HCT116 (cell line): Measurements from ENCODE around the gene RRH. TPM values are rescaled to one million over a fixed set of nuclear protein-coding genes. Genes with fewer than 3 reads are reported as not detected.

Source experiments
- ATAC-seq: fragments of 200-7000 bp; cut with Tn5 transposase; 2 replicates; pipeline ENCODE4 v1.9.1; 2020; ENCODE audit warnings: mild to moderate bottlenecking, moderate library complexity
- BruUV-seq: library from RNA; stranded (reverse); fragments of 400-500 nt; replicated peaks from 2 replicates; lab custom pipeline; 2021; lab: Mats Ljungman, UMichigan
- CTCF ChIA-PET: fragments of 300-600 bp; sonication (Branson Sonifier 250); formaldehyde crosslinking; loops from one replicate; lab custom pipeline; 2021; ENCODE audit warnings: antibody characterized with exemption; lab: Charles Lee
- POLR2A ChIA-PET: fragments of 300-600, 350-600 bp; sonication (Branson Sonifier 250); formaldehyde crosslinking; loops from one replicate; lab custom pipeline; 2021; ENCODE audit warnings: antibody characterized with exemption; lab: Charles Lee
- RAD21 ChIA-PET, 2 experiments: fragments of 300-600 bp; sonication (Branson Sonifier 250); formaldehyde crosslinking; loops; one replicate each; lab custom pipeline; 2023; ENCODE audit warnings: low total read pairs in 2 of 2; ENCODE audit not compliant: uncharacterized antibody in 2 of 2, unreplicated experiment in 2 of 2, low non-redundant PET in 1 of 2; lab: Charles Lee
- DNase-seq: peaks from one replicate; pipeline ENCODE4 v3.0.0-alpha.2; 2010; ENCODE audit warnings: low read depth, low spot score
- H2AFZ ChIP-seq: fragments of 200-600 bp; shearing (Covaris generic), sonication (generic); 2 replicates; pipeline ENCODE4 v1.6.1; 2017; ENCODE audit warnings: low read depth, mixed run types, mixed read lengths, antibody characterized with exemption, low read length; ENCODE audit not compliant: poor library complexity, severe bottlenecking
- H3K27ac ChIP-seq: 2 replicates; pipeline ENCODE4 v1.5.1; 2012; ENCODE audit warnings: low read depth, low read length
- H3K27me3 ChIP-seq: fragments of 200-600 bp; sonication (generic); 2 replicates; pipeline ENCODE4 v1.6.1; 2016; ENCODE audit warnings: mixed run types, low read length, mixed read lengths; ENCODE audit not compliant: insufficient read depth
- H3K36me3 ChIP-seq, 2 experiments: fragments of 200-500 bp in 1 of 2; fragments of 200-600 bp in 1 of 2; sonication (Bioruptor generic) in 1 of 2; sonication (generic) in 1 of 2; 2 replicates each; pipeline versions ENCODE4 v1.5.1 to v1.6.1; 2014 to 2016; ENCODE audit warnings: low read length in 2 of 2, inconsistent platforms in 1 of 2, mixed read lengths in 1 of 2, mixed run types in 1 of 2; ENCODE audit not compliant: insufficient read depth in 2 of 2, control insufficient read depth in 1 of 2
- H3K4me1 ChIP-seq, 2 experiments: fragments of 200-600 bp in 1 of 2; sonication (generic) in 1 of 2; 2 replicates each; pipeline versions ENCODE4 v1.5.1 to v1.6.1; 2012 to 2017; ENCODE audit warnings: low read length in 2 of 2, inconsistent platforms in 1 of 2, mild to moderate bottlenecking in 1 of 2, mixed read lengths in 1 of 2, mixed run types in 1 of 2, moderate library complexity in 1 of 2; ENCODE audit not compliant: insufficient read depth in 2 of 2, control insufficient read depth in 1 of 2
- H3K4me2 ChIP-seq: fragments of 200-600 bp; sonication (generic); 2 replicates; pipeline ENCODE4 v1.6.1; 2017; ENCODE audit warnings: mixed run types, low read length, mixed read lengths
- H3K4me3 ChIP-seq, 2 experiments: fragments of 200-600 bp in 1 of 2; sonication (generic) in 1 of 2; replicated peaks in 1 of 2; 2 replicates each; pipeline ENCODE4 v1.5.1; 2011 to 2016; ENCODE audit warnings: low read length in 2 of 2, control low read depth in 1 of 2, low read depth in 1 of 2, mild to moderate bottlenecking in 1 of 2, mixed read lengths in 1 of 2, mixed run types in 1 of 2
- H3K79me2 ChIP-seq: fragments of 200-600 bp; sonication (generic); 2 replicates; pipeline ENCODE4 v1.6.1; 2017; ENCODE audit warnings: mild to moderate bottlenecking, mixed run types, low read length, moderate library complexity, mixed read lengths; ENCODE audit not compliant: insufficient read depth
- H3K9ac ChIP-seq: fragments of 200-600 bp; sonication (generic); 2 replicates; pipeline ENCODE4 v1.6.1; 2016; ENCODE audit warnings: low read length, mixed read lengths
- H3K9me2 ChIP-seq: fragments of 200-600 bp; sonication (generic), shearing (Covaris generic); 2 replicates; pipeline ENCODE4 v1.6.1; 2017; ENCODE audit warnings: mixed run types, mild to moderate bottlenecking, moderate library complexity; ENCODE audit not compliant: insufficient read depth
- H3K9me3 ChIP-seq, 2 experiments: fragments of 200-500 bp in 1 of 2; fragments of 200-600 bp in 1 of 2; sonication (Bioruptor generic) in 1 of 2; sonication (generic) in 1 of 2; 2 replicates each; pipeline ENCODE4 v1.6.1; 2014 to 2017; ENCODE audit warnings: low read length in 2 of 2, mixed read lengths in 2 of 2, inconsistent platforms in 1 of 2, low read depth in 1 of 2, mild to moderate bottlenecking in 1 of 2, mixed run types in 1 of 2, moderate library complexity in 1 of 2; ENCODE audit not compliant: control insufficient read depth in 1 of 2, insufficient read depth in 1 of 2
- H4K20me1 ChIP-seq: fragments of 200-600 bp; sonication (generic), shearing (Covaris generic); 2 replicates; pipeline ENCODE4 v1.6.1; 2017; ENCODE audit warnings: mixed run types, mild to moderate bottlenecking, moderate library complexity; ENCODE audit not compliant: insufficient read depth
- CBX3 ChIP-seq: IDR thresholded peaks from 2 replicates; pipeline ENCODE4 v1.6.1; 2012; ENCODE audit warnings: low read depth
- CEBPB ChIP-seq: IDR thresholded peaks from 2 replicates; pipeline ENCODE4 v1.6.1; 2012; ENCODE audit warnings: low read depth
- EGR1 ChIP-seq: IDR thresholded peaks from 2 replicates; pipeline ENCODE4 v1.6.1; 2012; ENCODE audit warnings: low read depth
- ELF1 ChIP-seq: IDR thresholded peaks from 2 replicates; pipeline ENCODE4 v1.6.1; 2012; ENCODE audit warnings: low read depth, borderline replicate concordance
- EZH2 ChIP-seq: fragments of 200-600 bp; sonication (generic); IDR thresholded peaks from 2 replicates; pipeline ENCODE4 v1.6.1; 2017; ENCODE audit warnings: antibody characterized with exemption, mixed run types
- EZH2phosphoT487 ChIP-seq: fragments of 200-600 bp; IDR thresholded peaks from 2 replicates; pipeline ENCODE4 v1.6.1; 2018; ENCODE audit warnings: antibody characterized with exemption, borderline replicate concordance
- FOSL1 ChIP-seq: IDR thresholded peaks from 2 replicates; pipeline ENCODE4 v1.6.1; 2012; ENCODE audit warnings: low read depth
- JUND ChIP-seq: IDR thresholded peaks from 2 replicates; pipeline ENCODE4 v1.6.1; 2012
- POLR2A ChIP-seq: IDR thresholded peaks from 2 replicates; pipeline ENCODE4 v1.7.0; 2011; ENCODE audit warnings: borderline replicate concordance; ENCODE audit not compliant: insufficient read depth, insufficient read length; ENCODE audit errors: extremely low read depth
- POLR2AphosphoS5 ChIP-seq: IDR thresholded peaks from 2 replicates; pipeline ENCODE4 v1.6.1; 2011; ENCODE audit warnings: mild to moderate bottlenecking, low read depth, low read length, moderate library complexity
- RAD21 ChIP-seq: IDR thresholded peaks from 2 replicates; pipeline ENCODE4 v1.6.1; 2012; ENCODE audit warnings: low read depth, mild to moderate bottlenecking
- SIN3A ChIP-seq: IDR thresholded peaks from 2 replicates; pipeline ENCODE4 v1.6.1; 2012; ENCODE audit warnings: low read depth
- SP1 ChIP-seq: IDR thresholded peaks from 2 replicates; pipeline ENCODE4 v1.6.1; 2012; ENCODE audit warnings: low read depth
- TCF7L2 ChIP-seq: IDR thresholded peaks from 2 replicates; pipeline ENCODE4 v1.7.0; 2011; ENCODE audit warnings: borderline replicate concordance, inconsistent platforms; ENCODE audit not compliant: insufficient read depth, insufficient read length; ENCODE audit errors: extremely low read depth
- ZFX ChIP-seq: fragments of 450-650 bp; IDR thresholded peaks from 2 replicates; pipeline ENCODE4 v1.6.1; 2017
- intact Hi-C: fragments of 100-400 bp; cut with micrococcal nuclease; formaldehyde crosslinking; loops from 2 replicates; pipeline ENCODE4 v1.10.0; 2022
- total RNA-seq: library from RNA; stranded (reverse); gene quantifications from one replicate; pipeline ENCODE4 v1.2.1, GENCODE V29; 2021; ENCODE audit not compliant: unreplicated experiment
- TF ChIP-seq, protein P1 (sequence below): IDR thresholded peaks from 2 replicates; pipeline ENCODE4 v1.6.1; 2011; ENCODE audit warnings: mild to moderate bottlenecking, low read length, moderate library complexity; ENCODE audit not compliant: insufficient replicate concordance; ENCODE audit errors: extremely low read depth
- TF ChIP-seq, protein P2 (sequence below), 3 experiments: fragments of 200-600 bp in 1 of 3; sonication (generic) in 1 of 3; IDR thresholded peaks in 2 of 3; conservative IDR thresholded peaks in 1 of 3; 2 replicates each; pipeline ENCODE4 v1.5.1; 2012 to 2017; ENCODE audit warnings: low read depth in 2 of 3, low read length in 2 of 3, antibody characterized with exemption in 1 of 3, borderline replicate concordance in 1 of 3, control low read depth in 1 of 3, mild to moderate bottlenecking in 1 of 3, mixed read lengths in 1 of 3, mixed run types in 1 of 3, moderate library complexity in 1 of 3; ENCODE audit not compliant: insufficient read depth in 1 of 3

RRH gene
- total RNA-seq, 1 experiment from 2014 or later: 0.42 TPM

DNA sequence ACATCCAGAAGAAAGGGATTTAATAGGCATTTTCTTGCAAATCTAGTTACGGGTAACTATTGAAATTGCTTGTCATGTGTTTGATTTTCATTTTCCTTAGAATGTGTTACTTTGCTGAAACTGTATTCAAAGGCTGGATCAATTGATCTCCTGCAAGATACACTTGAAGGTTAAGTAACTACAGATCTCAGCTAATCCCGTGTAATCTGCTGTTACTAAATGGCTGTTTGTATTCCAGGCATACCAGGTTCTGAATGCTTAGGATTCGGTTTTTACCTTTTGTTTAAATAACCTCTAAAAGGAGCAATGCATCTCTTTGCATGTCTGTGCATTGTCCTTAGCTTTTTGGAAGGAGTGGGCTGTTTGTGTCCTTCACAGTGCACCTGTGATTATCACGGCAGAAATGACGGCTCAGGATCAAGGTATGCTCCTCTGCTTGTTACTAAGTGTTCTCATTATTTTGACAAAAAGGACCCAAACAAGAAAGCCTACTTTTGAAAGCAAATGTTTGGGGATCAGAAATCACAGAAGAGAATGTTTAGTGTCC lies 20.2 kb downstream of the RRH start, which contains the start of gene LRIT3:
Gene LRIT3 (plus strand): TSS at position 212 of the 547 bp plus-strand sequence. CDS start 95 bp downstream, at position 307.
- Histone ChIP-seq H3K4me2 (no peak within 1 kb of the TSS), H3K9ac (no peak within 1 kb of the TSS), H3K4me1 (no peaks in the 10 kb centered on the region), H3K36me3 (no peaks in the 10 kb centered on the region), H4K20me1 (no peaks in the 10 kb centered on the region), H3K9me2 (no peaks in the 10 kb centered on the region), H3K79me2 (no peaks in the 10 kb centered on the region), H2AFZ (no peak within 1 kb of the TSS), H3K9me3 (no peaks in the 10 kb centered on the region), H3K27me3 (no peaks in the 10 kb centered on the region), H3K4me3 (no peak within 1 kb of the TSS), H3K27ac (no peak within 1 kb of the TSS)
- TF ChIP-seq ELF1: no peak
- no peak for TF ChIP-seq TCF7L2
- TF ChIP-seq, protein P1, sequence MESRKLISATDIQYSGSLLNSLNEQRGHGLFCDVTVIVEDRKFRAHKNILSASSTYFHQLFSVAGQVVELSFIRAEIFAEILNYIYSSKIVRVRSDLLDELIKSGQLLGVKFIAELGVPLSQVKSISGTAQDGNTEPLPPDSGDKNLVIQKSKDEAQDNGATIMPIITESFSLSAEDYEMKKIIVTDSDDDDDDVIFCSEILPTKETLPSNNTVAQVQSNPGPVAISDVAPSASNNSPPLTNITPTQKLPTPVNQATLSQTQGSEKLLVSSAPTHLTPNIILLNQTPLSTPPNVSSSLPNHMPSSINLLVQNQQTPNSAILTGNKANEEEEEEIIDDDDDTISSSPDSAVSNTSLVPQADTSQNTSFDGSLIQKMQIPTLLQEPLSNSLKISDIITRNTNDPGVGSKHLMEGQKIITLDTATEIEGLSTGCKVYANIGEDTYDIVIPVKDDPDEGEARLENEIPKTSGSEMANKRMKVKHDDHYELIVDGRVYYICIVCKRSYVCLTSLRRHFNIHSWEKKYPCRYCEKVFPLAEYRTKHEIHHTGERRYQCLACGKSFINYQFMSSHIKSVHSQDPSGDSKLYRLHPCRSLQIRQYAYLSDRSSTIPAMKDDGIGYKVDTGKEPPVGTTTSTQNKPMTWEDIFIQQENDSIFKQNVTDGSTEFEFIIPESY: no peak
- no peak for TF ChIP-seq FOSL1
- TF ChIP-seq SP1: no peak
- TF ChIP-seq CBX3: no peak
- TF ChIP-seq, protein P2, sequence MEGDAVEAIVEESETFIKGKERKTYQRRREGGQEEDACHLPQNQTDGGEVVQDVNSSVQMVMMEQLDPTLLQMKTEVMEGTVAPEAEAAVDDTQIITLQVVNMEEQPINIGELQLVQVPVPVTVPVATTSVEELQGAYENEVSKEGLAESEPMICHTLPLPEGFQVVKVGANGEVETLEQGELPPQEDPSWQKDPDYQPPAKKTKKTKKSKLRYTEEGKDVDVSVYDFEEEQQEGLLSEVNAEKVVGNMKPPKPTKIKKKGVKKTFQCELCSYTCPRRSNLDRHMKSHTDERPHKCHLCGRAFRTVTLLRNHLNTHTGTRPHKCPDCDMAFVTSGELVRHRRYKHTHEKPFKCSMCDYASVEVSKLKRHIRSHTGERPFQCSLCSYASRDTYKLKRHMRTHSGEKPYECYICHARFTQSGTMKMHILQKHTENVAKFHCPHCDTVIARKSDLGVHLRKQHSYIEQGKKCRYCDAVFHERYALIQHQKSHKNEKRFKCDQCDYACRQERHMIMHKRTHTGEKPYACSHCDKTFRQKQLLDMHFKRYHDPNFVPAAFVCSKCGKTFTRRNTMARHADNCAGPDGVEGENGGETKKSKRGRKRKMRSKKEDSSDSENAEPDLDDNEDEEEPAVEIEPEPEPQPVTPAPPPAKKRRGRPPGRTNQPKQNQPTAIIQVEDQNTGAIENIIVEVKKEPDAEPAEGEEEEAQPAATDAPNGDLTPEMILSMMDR (IDR thresholded peaks at IDR 0.05 in 2 of 3, conservative IDR thresholded peaks at IDR 0.05 in 1 of 3; ENCODE audit: borderline replicate concordance in 1 of 3, insufficient read depth in 1 of 3, low read depth in 2 of 3, low read length in 2 of 3): no peak
- TF ChIP-seq POLR2AphosphoS5: no peak
- TF ChIP-seq CEBPB: no peak
- TF ChIP-seq SIN3A: no peak
- TF ChIP-seq EZH2phosphoT487: no peak
- TF ChIP-seq RAD21: no peak
- no peak for TF ChIP-seq EGR1
- no peak for TF ChIP-seq ZFX
- no peak for TF ChIP-seq JUND
- TF ChIP-seq POLR2A: no peak
- no peak for TF ChIP-seq EZH2
- DNase-seq: no peak
- POLR2A ChIA-PET: no interaction called here
- ATAC-seq: no peak
- intact Hi-C loops: no loop called here
- CTCF ChIA-PET: no interaction called here
- RAD21 ChIA-PET: no interaction called here
- BruUV-seq: no TSS peak
